HG03097 (cell line): Measurements from ENCODE around the gene STK32A.

Experiments used
- ATAC-seq: cut with Tn5 transposase; IDR thresholded peaks from one replicate; pipeline ENCODE4 v1.9.1; 2021; ENCODE audit not compliant: unreplicated experiment, low FRiP score

STK32A gene

GRCh38 chr5:147384346-147385193, 149.7 kb downstream of the STK32A start:
- ATAC-seq: no peak

- no peak for ATAC-seq
Measured at GRCh38 chr5:147387109-147387508, 152.3 kb downstream of the STK32A start.

- no peak for ATAC-seq
Measured at GRCh38 chr5:147388184-147389108, 153.6 kb downstream of the STK32A start.

DNA sequence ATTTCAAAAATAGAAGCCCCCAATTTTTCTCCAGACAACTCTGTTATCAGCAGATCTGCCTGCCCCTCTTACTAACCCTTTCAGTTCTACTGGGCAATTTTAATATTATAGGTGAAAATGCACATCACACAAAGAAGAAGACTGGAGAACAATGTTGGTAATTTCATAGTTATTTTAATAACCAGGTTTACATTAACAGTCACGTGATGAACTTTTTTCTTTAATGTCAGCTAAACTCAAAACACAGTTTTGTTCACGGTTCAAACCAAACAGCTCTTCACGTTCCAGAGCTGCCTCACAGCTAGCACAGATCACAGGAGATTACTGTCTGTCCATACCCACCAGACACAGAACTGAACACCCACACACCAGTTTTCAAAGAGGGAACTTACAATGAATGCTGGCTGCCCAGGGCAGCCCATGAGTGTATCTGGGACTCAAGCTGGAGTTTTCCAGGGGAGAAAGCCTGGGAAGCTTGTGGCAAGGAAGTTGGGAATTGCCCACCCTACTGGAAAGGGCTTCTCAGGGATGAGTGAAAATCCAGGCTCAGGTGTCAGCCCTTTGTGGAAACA, 155.9 kb downstream of the STK32A start:
- ATAC-seq: no peak

GRCh38 chr5:147391781-147392180, 157.0 kb downstream of the STK32A start:
- ATAC-seq: peak; percentile 68

DNA sequence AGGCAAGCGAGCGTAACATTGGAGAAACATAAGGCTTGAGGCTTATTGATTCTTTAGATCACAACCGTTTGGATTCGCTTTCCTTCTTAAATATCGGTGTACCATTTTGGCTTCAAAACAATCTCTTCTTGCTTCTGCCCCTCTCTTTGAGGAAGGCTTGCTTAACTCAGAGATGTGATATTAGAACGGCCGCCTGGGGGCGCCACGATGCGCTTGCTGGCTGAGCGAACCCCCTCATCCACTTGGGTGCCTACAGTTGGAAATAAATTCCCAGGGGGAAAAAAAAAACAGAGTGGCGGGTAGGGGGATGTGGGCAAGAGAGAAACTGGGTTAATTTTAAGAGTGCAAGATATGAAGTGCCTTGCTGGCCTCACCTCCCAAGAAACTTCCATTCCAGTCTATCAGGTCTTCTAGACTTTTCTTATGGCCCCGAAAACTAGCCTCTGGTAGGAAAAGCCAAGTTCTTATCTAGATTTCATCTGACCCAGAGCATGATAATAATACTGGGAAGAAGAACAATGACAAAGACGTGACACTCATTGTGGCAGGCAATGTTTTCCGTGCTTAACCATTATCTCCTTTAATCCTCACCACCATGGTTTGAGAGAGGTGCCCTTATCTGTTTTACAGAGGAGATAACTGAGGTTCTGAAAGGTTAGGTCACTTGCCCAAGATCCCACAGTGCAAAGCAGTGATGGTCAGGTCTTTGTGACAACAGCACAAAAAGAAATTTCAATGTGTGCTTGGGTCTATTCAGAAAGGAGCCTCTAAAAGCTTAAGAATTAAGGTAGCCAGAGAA, 159.2 kb downstream of the STK32A start:
- ATAC-seq: no peak

GRCh38 chr5:147396070-147396823, 161.4 kb downstream of the STK32A start:
- no peak for ATAC-seq

DNA sequence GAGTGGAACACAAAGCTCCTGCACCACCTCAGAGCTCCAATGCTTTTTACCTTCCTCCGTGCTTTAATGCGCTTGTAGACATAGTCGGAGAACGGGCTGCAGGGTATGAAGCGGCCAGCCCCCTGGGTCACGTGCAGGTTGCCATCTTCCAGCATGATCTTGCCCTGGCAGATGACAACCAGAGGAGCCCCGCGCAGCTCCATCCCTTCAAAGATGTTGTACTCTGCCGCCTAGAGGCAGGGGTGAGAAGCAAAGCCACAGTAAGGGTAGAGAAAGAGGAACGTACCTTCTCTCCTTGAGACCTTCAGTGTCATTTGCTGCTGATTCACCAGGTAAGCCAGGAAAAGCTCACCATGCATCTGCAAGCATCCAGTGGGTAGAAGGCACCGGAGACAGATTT, 162.8 kb downstream of the STK32A start:
- no peak for ATAC-seq

DNA sequence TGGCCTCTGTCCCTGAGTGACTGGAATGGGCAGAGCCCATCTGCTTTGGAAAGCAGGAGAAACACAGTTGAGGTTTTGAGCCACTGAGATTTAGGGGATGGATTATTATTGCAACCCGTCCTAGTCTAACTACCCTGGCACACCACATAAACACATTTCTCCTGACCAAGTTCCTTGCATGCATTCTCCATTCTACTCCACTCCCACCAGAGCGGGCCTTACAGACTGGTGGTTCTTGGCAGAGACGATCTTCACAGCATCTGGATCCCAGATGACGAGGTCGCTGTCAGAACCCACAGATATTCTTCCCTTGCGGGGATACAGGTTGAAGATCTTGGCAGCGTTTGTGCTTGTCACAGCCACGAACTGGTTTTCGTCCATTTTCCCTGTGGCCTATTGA, 164.0 kb downstream of the STK32A start:
- ATAC-seq: no peak

DNA sequence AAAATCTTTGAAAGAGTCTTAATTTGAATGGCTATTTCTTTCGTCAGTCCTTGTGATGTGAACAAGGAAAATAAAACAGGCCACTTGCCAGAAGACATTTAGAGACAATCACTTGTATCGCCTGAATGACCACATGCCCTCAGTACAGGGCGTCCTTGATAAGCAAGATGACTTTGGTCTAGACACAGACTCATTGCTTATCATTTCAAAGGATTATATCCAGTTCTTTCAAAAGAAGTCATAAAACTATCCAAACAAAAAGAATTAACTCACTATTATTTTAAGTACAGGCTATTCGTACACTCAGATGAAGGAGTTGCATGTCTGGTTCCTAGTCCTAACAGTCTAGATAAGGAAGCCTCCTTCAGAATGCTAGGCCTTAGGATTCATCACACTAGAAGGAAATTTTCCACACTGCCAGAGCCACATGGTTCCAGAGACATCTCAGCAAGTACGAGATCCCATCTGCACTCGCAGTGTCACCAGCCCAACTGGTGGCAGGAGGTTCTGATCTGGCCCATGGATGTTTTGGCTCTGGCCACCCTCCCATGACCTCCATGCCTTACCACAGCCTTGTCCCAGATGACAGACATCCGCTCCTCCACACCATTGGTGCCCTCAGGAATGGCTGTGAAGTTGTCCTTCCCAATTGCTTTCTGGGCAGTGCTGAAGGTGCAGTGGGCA, 165.4 kb downstream of the STK32A start:
- no peak for ATAC-seq

- no peak for ATAC-seq
Measured at GRCh38 chr5:147400881-147401280, 166.1 kb downstream of the STK32A start.

DNA sequence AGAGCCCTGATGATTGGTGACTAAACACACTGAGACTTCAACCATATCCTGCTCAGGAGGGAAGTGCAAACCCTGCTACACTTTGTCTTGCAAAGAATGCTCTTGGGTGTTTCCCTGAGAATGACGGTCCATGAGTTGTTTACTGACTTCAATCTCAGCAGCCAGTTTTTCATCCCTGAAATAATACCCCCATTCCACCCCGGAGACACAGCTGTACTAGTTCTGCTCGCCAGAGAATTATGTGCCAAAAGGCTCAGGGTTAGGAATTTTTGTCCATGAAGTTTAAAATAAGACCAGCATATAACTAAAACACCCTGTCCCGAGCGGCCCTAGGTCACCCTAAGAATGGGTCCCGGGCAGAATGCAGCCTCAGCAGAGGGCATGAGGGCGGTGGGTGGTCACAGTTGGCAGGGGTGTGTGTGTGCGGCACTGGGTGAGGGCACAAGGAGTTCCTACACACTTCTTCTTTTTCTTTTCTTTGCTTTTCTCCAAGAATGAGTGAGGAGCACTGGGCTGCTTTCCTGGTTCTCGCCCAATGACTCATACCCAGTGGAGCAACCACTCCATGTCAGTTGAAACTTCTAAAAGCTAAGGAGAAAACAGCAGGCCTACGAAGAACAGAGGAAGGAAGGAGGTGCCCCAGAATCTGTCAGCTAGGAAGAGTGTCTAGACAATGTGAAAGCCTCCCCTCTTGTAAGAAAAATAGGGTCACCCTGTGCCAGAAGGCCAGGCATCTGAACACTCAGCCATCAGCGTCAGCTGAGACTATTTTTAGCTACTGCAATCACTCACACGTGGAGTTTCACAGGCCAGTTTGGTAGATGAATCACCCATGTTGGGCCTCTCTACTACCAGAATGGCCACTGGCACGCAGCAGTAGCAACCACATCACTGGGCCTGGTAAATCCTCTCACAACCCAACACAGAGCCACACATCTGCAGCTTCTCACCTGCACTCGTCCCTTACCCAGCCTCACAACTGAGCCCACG, 169.1 kb downstream of the STK32A start:
- peak; percentile 99 for ATAC-seq

- ATAC-seq: no peak
Measured at GRCh38 chr5:147404706-147405105, 169.9 kb downstream of the STK32A start.

GRCh38 chr5:147406636-147407035, 171.8 kb downstream of the STK32A start:
- no peak for ATAC-seq

GRCh38 chr5:147407094-147407681, 172.4 kb downstream of the STK32A start:
- ATAC-seq: no peak

GRCh38 chr5:147408980-147409379, 174.2 kb downstream of the STK32A start:
- no peak for ATAC-seq

DNA sequence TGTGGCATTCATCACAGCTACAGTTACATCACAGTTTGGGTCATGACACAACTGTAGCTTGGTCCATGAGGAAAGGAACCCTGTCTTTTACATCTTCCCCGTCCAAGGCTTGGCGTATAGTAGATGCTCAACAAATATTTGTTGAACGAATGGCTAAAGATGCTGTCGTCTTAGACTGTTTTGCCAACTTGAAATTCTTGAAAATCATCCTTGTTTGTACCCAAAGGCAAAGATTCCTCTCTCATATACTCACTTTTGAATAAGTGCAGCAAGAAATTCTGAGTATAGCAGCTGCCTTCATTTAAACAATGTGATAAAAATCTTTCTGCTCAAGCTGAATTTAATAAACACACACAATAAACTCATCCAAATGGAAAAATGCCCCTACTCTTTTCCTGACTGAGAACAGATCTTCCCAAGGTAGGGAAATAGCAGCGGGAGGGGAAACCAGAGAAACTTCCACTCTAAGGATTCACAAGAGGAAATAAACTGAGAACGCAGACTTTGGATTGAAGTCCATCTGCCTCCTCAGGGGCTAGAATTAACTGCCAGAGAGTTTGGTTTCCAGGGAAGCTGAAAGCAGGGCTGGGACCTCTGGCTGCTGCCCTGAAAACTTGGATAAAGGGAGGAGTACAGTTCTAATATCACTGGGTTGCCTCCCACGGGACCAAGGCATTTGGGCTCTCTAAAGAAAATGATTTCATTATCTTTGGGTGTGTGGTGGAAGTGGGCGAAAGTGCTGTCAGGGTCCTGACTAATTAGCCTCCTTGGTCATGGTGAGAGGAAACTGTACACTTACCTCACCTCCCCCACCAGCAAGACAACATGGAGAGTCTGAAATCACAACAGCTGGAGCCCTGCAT, 175.9 kb downstream of the STK32A start:
- ATAC-seq: no peak
